ENCODE results near the gene KHDC1. TPM values are rescaled to one million over a fixed set of nuclear protein-coding genes. Genes with fewer than 3 reads are reported as not detected.

KHDC1 gene
- total RNA-seq, 1 experiment from 2014 or later: 7.7 TPM

GRCh38 chr6:73204252-73204651, 58.7 kb downstream of the KHDC1 start:
- no peak overlapping the region for H2BK12ac ChIP-seq (ENCODE audit: insufficient read length, low read depth, low read length)
- no peak overlapping the region for H3K27ac ChIP-seq (ENCODE audit: insufficient read length, low read depth, low read length)
- no peak overlapping the region for H2BK15ac ChIP-seq (ENCODE audit: low read depth, low read length)
- peaks cover 8 to 20% (median 12%) of the 10 kb centered on the region in 3 experiments; a peak in 6 of 7 replicates for H3K36me3 Mint-ChIP-seq (ENCODE audit: insufficient read depth in 1 of 3, low read depth in 3 of 3)
- no peak overlapping the region for H4K5ac ChIP-seq (ENCODE audit: insufficient read length, low read depth, low read length)
- H3K4me3 Mint-ChIP-seq: no peak overlapping the region; a peak in 1 of 5 replicates
- peaks cover 2% of the 10 kb centered on the region; the same call in 1 of the 2 replicates for H3K27me3 Mint-ChIP-seq (ENCODE audit: low read depth)
- H3K23ac ChIP-seq (ENCODE audit: insufficient read length, low read depth, low read length): no peak overlapping the region
- no peak overlapping the region for H3K4me2 ChIP-seq (ENCODE audit: insufficient read depth, insufficient read length, low read length)
- WGBS (ENCODE audit: extremely low coverage, insufficient read length, low lambda C conversion rate): no CpG with 5 or more reads among the region's 4 CpGs
- H3K9me3 ChIP-seq (ENCODE audit: control insufficient read depth, low read depth, low read length): no peaks in the 10 kb centered on the region
- H4K8ac ChIP-seq (replicated peaks; ENCODE audit: insufficient read length, low read depth, low read length): no peak overlapping the region
- H2AFZ ChIP-seq (ENCODE audit: low read length): no peak overlapping the region
- H2AK5ac ChIP-seq (ENCODE audit: insufficient read length, low read length): no peak overlapping the region
- H4K20me1 ChIP-seq (ENCODE audit: control insufficient read depth, insufficient read depth, insufficient read length): no peaks in the 10 kb centered on the region
- H3K27me3 ChIP-seq (ENCODE audit: insufficient read depth, low read length): no peaks in the 10 kb centered on the region
- no peak overlapping the region for H3T11ph ChIP-seq (ENCODE audit: low read length)
- H3K4me1 ChIP-seq (ENCODE audit: insufficient read depth, low read length): peaks cover 6% of the 10 kb centered on the region
- H3K56ac ChIP-seq (ENCODE audit: insufficient read length, low read depth, low read length): no peak overlapping the region
- no peak overlapping the region for H2BK5ac ChIP-seq (ENCODE audit: insufficient read length, low read length)
- no peak overlapping the region for H3K18ac ChIP-seq (ENCODE audit: insufficient read length, low read depth, low read length)
- no peak overlapping the region for H3K27ac Mint-ChIP-seq
- no peak overlapping the region for H4K91ac ChIP-seq (ENCODE audit: insufficient read length, low read depth, low read length)
- H3K14ac ChIP-seq (ENCODE audit: insufficient read depth, low read length): no peak overlapping the region
- peaks cover 9 to 11% of the 10 kb centered on the region in 2 experiments for H3K4me1 Mint-ChIP-seq
- H3K23me2 ChIP-seq (ENCODE audit: insufficient read length, low read depth, low read length, poor library complexity, severe bottlenecking): no peaks in the 10 kb centered on the region
- H3K79me1 ChIP-seq (ENCODE audit: insufficient read depth, low read depth, low read length, poor library complexity, severe bottlenecking): no peaks in the 10 kb centered on the region
- peaks cover 17% of the 10 kb centered on the region in 2 experiments for H3K9me3 Mint-ChIP-seq
- no peak for DNase-seq
- no peaks in the 10 kb centered on the region for H3K79me2 ChIP-seq (ENCODE audit: insufficient read depth, low read length)
- no peak overlapping the region for H3K4ac ChIP-seq (ENCODE audit: low read depth, low read length)
- no peak overlapping the region for H2BK120ac ChIP-seq (ENCODE audit: low read depth, low read length, poor library complexity, severe bottlenecking)
- no peak overlapping the region for H2BK20ac ChIP-seq (ENCODE audit: low read depth, low read length, poor library complexity, severe bottlenecking)
- no peak for TF ChIP-seq CTCF (conservative IDR thresholded peaks at IDR 0.05)
- H3K9ac ChIP-seq (ENCODE audit: extremely low read depth, insufficient read length, low read length): no peak overlapping the region
